ENCODE measurements around the gene CEMIP2. TPM values are rescaled to one million over a fixed set of nuclear protein-coding genes. Genes with fewer than 3 reads are reported as not detected.
A peak's percentile ranks its signal among the peaks of the same experiment; 100 is the strongest.

Gene CEMIP2
- total RNA-seq, 2 donors from 2014 or later = 15.6 to 87.7 TPM

DNA sequence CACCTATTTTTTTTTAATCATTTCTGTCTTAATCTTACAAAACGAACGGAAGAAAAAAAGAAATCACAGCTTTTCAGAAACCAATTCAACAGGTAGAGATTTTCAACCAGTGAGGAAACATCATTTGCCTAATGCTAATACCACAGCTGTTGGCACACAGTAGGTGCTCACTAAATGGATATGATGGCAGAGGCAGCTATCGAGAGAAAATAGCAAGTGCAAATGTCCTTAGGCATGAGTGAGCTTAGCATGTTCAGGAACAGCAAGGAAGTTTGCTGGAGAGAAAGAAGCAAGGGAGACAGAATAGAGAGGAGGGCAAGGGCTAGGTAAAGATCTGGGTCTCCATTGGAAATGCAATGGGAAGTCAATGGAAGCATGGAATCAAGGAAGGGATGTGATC lies 49.2 kb downstream of the CEMIP2 start:
- Histone ChIP-seq H3K27ac (no peak overlapping the region), H3K4me3 (no peak overlapping the region), H3K4me1 (no peaks in the 10 kb centered on the region), H3K9me3 (no peaks in the 10 kb centered on the region), H3K36me3 (peaks cover 7% of the 10 kb centered on the region), H3K27me3 (no peaks in the 10 kb centered on the region)
- DNase-seq (ENCODE audit: low spot score) = no peak
- TF ChIP-seq, protein P1, sequence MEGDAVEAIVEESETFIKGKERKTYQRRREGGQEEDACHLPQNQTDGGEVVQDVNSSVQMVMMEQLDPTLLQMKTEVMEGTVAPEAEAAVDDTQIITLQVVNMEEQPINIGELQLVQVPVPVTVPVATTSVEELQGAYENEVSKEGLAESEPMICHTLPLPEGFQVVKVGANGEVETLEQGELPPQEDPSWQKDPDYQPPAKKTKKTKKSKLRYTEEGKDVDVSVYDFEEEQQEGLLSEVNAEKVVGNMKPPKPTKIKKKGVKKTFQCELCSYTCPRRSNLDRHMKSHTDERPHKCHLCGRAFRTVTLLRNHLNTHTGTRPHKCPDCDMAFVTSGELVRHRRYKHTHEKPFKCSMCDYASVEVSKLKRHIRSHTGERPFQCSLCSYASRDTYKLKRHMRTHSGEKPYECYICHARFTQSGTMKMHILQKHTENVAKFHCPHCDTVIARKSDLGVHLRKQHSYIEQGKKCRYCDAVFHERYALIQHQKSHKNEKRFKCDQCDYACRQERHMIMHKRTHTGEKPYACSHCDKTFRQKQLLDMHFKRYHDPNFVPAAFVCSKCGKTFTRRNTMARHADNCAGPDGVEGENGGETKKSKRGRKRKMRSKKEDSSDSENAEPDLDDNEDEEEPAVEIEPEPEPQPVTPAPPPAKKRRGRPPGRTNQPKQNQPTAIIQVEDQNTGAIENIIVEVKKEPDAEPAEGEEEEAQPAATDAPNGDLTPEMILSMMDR (IDR thresholded peaks at IDR 0.05) = no peak

DNA sequence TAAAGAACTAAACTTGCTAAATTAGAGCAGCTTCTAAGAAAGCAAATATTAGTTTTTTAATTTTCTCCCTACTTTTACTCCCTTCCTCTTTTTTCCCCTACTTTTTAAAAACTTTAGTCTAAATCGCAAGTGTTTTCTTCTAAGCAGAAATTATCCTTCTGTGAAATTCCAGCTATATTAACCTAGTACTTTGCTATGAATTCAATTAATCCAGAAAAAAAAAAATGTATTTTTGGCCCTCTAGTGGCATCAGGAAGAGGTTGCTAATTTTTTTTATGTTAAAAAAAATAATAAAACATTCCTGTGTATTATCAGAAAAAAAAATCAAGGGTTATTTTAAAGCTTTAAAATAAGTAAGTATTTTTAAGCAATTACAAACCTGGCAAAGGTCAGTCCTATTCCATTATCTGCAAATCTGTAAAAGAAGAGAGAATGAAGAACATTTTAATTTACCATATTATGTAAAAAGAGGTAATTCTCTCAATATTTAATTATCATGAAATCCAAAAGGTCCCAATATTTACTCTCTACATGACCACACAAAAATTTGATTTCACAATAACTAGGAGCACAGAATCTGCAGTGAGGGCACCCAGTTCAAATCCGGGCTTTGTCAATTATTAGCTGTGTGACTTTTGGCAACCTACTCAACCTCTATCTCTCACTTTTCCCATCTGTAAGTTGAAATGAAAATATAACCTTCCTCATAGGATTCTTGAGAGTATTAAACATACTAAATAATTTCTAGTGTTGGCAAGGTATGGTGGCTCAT lies 52.0 kb downstream of the CEMIP2 start:
- TF ChIP-seq, protein P1 (IDR thresholded peaks at IDR 0.05) = peak in 1 of 2 donors; percentile 57
- Histone ChIP-seq H3K4me3 (no peak overlapping the region), H3K4me1 (no peaks in the 10 kb centered on the region), H3K27ac (no peak overlapping the region), H3K27me3 (no peaks in the 10 kb centered on the region), H3K9me3 (no peaks in the 10 kb centered on the region), H3K36me3 (peaks cover 18% of the 10 kb centered on the region)
- no peak for DNase-seq (ENCODE audit: low spot score)

- H3K4me3 ChIP-seq = no peak overlapping the region
- H3K4me1 ChIP-seq = no peaks in the 10 kb centered on the region
- no peaks in the 10 kb centered on the region for H3K9me3 ChIP-seq
- H3K36me3 ChIP-seq = peaks cover 44% of the 10 kb centered on the region
- TF ChIP-seq, protein P1 (IDR thresholded peaks at IDR 0.05) = no peak
- no peaks in the 10 kb centered on the region for H3K27me3 ChIP-seq
- H3K27ac ChIP-seq = no peak overlapping the region
- DNase-seq (ENCODE audit: low spot score) = no peak
Observed at GRCh38 chr9:71710856-71711255, 57.5 kb downstream of the CEMIP2 start.

- no peaks in the 10 kb centered on the region for H3K9me3 ChIP-seq
- DNase-seq (ENCODE audit: low spot score) = no peak
- H3K4me1 ChIP-seq = no peaks in the 10 kb centered on the region
- TF ChIP-seq, protein P1 (IDR thresholded peaks at IDR 0.05) = no peak
- no peaks in the 10 kb centered on the region for H3K27me3 ChIP-seq
- H3K4me3 ChIP-seq = no peak overlapping the region
- no peak overlapping the region for H3K27ac ChIP-seq
- peaks cover 44% of the 10 kb centered on the region for H3K36me3 ChIP-seq
Observed at GRCh38 chr9:71710201-71710600, 58.1 kb downstream of the CEMIP2 start.

- Histone ChIP-seq H3K36me3 (peaks cover 48% of the 10 kb centered on the region), H3K27ac (no peak overlapping the region), H3K27me3 (no peaks in the 10 kb centered on the region), H3K4me1 (no peaks in the 10 kb centered on the region), H3K4me3 (no peak overlapping the region), H3K9me3 (no peaks in the 10 kb centered on the region)
- TF ChIP-seq, protein P1 (IDR thresholded peaks at IDR 0.05) = no peak
- no peak for DNase-seq (ENCODE audit: low spot score)
Observed at GRCh38 chr9:71709384-71709783, 58.9 kb downstream of the CEMIP2 start.

GRCh38 chr9:71706176-71706575 lies 62.1 kb downstream of the CEMIP2 start:
- Histone ChIP-seq H3K4me3 (no peak overlapping the region), H3K36me3 (peaks cover 33% of the 10 kb centered on the region), H3K27me3 (no peaks in the 10 kb centered on the region), H3K4me1 (no peaks in the 10 kb centered on the region), H3K9me3 (no peaks in the 10 kb centered on the region), H3K27ac (no peak overlapping the region)
- TF ChIP-seq, protein P1 (IDR thresholded peaks at IDR 0.05) = no peak
- DNase-seq (ENCODE audit: low spot score) = no peak
